ENCODE measurements around the gene PDS5A. TPM values are rescaled to one million over a fixed set of nuclear protein-coding genes. Genes with fewer than 3 reads are reported as not detected.
"Not testable (repeated sequence)": the region's sequence is repeated elsewhere in the genome, so short reads cannot be mapped to it uniquely, and the experiment has no call there.

Gene PDS5A
- total RNA-seq, 1 donor from 2014 or later, result 64.6 TPM

GRCh38 chr4:40003986-40004385 is 26.3 kb upstream of the PDS5A start:
- Histone ChIP-seq H3K27ac (no peak overlapping the region), H3K9me3 (no peaks in the 10 kb centered on the region), H3K4me1 (no peaks in the 10 kb centered on the region), H3K36me3 (no peaks in the 10 kb centered on the region), H3K4me3 (no peak overlapping the region), H3K27me3 (no peaks in the 10 kb centered on the region)
- no peak for DNase-seq (ENCODE audit: extremely low spot score in 2 of 2)
- intact Hi-C loops (cut with DNase I), result no loop called here
- TF ChIP-seq POLR2AphosphoS5 (IDR thresholded peaks at IDR 0.05; ENCODE audit: insufficient read depth in 1 of 2, low read depth in 1 of 2) (no peak), POLR2A (IDR thresholded peaks at IDR 0.05) (no peak)
- TF ChIP-seq, protein P1, sequence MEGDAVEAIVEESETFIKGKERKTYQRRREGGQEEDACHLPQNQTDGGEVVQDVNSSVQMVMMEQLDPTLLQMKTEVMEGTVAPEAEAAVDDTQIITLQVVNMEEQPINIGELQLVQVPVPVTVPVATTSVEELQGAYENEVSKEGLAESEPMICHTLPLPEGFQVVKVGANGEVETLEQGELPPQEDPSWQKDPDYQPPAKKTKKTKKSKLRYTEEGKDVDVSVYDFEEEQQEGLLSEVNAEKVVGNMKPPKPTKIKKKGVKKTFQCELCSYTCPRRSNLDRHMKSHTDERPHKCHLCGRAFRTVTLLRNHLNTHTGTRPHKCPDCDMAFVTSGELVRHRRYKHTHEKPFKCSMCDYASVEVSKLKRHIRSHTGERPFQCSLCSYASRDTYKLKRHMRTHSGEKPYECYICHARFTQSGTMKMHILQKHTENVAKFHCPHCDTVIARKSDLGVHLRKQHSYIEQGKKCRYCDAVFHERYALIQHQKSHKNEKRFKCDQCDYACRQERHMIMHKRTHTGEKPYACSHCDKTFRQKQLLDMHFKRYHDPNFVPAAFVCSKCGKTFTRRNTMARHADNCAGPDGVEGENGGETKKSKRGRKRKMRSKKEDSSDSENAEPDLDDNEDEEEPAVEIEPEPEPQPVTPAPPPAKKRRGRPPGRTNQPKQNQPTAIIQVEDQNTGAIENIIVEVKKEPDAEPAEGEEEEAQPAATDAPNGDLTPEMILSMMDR (IDR thresholded peaks at IDR 0.05), result no peak

DNA sequence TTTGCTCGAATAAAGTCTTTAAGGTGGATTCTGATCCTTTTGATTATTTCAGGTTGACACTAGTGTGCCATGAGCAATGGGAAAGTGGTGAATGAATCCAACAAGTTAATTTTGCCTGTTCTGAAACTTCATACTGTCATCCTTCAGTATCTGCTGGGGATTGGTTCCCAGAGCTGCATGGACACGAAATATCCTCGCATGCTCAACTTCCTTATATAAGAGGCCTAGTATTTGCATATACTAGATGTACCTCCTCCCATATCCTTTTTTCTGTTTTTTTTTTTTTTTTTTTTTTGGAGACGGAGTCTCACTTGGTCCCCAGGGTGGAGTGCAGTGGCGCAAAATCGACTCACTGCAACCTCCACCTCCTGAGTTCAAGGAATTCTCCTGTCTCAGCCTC is 23.0 kb upstream of the PDS5A start:
- Histone ChIP-seq H3K4me1 (no peaks in the 10 kb centered on the region), H3K36me3 (no peaks in the 10 kb centered on the region), H3K4me3 (no peak overlapping the region), H3K27ac (no peak overlapping the region), H3K27me3 (no peaks in the 10 kb centered on the region), H3K9me3 (no peaks in the 10 kb centered on the region)
- intact Hi-C loops (cut with DNase I), result no loop called here
- TF ChIP-seq, protein P1 (IDR thresholded peaks at IDR 0.05), result no peak
- TF ChIP-seq POLR2A (IDR thresholded peaks at IDR 0.05) (no peak), POLR2AphosphoS5 (IDR thresholded peaks at IDR 0.05; ENCODE audit: insufficient read depth in 1 of 2, low read depth in 1 of 2) (no peak)
- no peak for DNase-seq (ENCODE audit: extremely low spot score in 2 of 2)

- DNase-seq (ENCODE audit: extremely low spot score in 2 of 2), result no peak
- no peak overlapping the region for H3K4me3 ChIP-seq
- H3K36me3 ChIP-seq, result no peaks in the 10 kb centered on the region
- H3K9me3 ChIP-seq, result no peaks in the 10 kb centered on the region
- no peak overlapping the region for H3K27ac ChIP-seq
- no peaks in the 10 kb centered on the region for H3K4me1 ChIP-seq
- TF ChIP-seq POLR2AphosphoS5 (IDR thresholded peaks at IDR 0.05; ENCODE audit: insufficient read depth in 1 of 2, low read depth in 1 of 2) (no peak), POLR2A (IDR thresholded peaks at IDR 0.05) (no peak)
- TF ChIP-seq, protein P1 (IDR thresholded peaks at IDR 0.05), result no peak
- H3K27me3 ChIP-seq, result no peaks in the 10 kb centered on the region
- intact Hi-C loops (cut with DNase I), result no loop called here
Observed at GRCh38 chr4:39998659-39999345, 21.1 kb upstream of the PDS5A start.

- H3K27ac ChIP-seq, result no peak overlapping the region
- no peaks in the 10 kb centered on the region for H3K27me3 ChIP-seq
- peaks cover 2% of the 10 kb centered on the region for H3K4me1 ChIP-seq
- no peak for DNase-seq (ENCODE audit: extremely low spot score in 2 of 2)
- no peaks in the 10 kb centered on the region for H3K9me3 ChIP-seq
- intact Hi-C loops (cut with DNase I), result no loop called here
- no peaks in the 10 kb centered on the region for H3K36me3 ChIP-seq
- no peak overlapping the region for H3K4me3 ChIP-seq
- no peak for TF ChIP-seq POLR2AphosphoS5 (IDR thresholded peaks at IDR 0.05; ENCODE audit: insufficient read depth in 1 of 2, low read depth in 1 of 2)
- TF ChIP-seq POLR2A (IDR thresholded peaks at IDR 0.05), result no peak
- TF ChIP-seq, protein P1 (IDR thresholded peaks at IDR 0.05), result no peak
Observed at GRCh38 chr4:39996811-39997210, 19.1 kb upstream of the PDS5A start.

- intact Hi-C loops (cut with DNase I), result no loop called here
- Histone ChIP-seq H3K9me3 (no peaks in the 10 kb centered on the region), H3K27me3 (no peaks in the 10 kb centered on the region), H3K4me1 (peaks cover 6% of the 10 kb centered on the region), H3K27ac (no peak overlapping the region), H3K4me3 (no peak overlapping the region), H3K36me3 (no peaks in the 10 kb centered on the region)
- TF ChIP-seq, protein P1 (IDR thresholded peaks at IDR 0.05), result no peak
- TF ChIP-seq POLR2AphosphoS5 (IDR thresholded peaks at IDR 0.05; ENCODE audit: insufficient read depth in 1 of 2, low read depth in 1 of 2) (no peak), POLR2A (IDR thresholded peaks at IDR 0.05) (no peak)
- DNase-seq (ENCODE audit: extremely low spot score in 2 of 2), result no peak
Observed at GRCh38 chr4:39994406-39994805, 16.7 kb upstream of the PDS5A start.

DNA sequence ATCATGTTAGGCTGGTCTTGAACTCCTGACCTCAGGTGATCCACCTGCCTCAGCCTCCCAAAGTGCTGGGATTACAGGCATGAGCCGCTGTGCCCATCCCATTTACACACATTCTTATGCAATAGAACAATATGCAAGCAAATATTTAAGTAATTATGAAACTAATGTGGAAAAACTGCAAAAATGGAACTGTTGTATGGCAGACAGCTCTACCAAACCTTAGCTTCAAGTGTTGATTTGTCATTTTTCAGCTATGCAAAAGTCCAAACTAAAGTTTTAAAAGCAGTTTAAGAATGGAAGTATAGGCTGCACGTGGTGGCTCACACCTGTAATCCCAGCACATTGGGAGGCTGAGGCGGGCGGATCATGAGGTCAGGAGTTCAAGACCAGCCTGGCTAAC is 11.7 kb upstream of the PDS5A start:
- intact Hi-C loops (cut with DNase I); H3K9me3 ChIP-seq; H3K36me3 ChIP-seq; H3K27ac ChIP-seq; H3K27me3 ChIP-seq; H3K4me3 ChIP-seq; DNase-seq (ENCODE audit: extremely low spot score in 2 of 2); H3K4me1 ChIP-seq: not testable (repeated sequence)

Data from vagina (tissue), 2 donors.